Fibroblast of mammary gland (primary cell): ENCODE results near the gene IKZF2.

Source experiments
- DNase-seq: peaks from one replicate; pipeline ENCODE4 v3.0.0-alpha.2; 2010; ENCODE audit warnings: low read depth
- H3K4me3 ChIP-seq: 2 replicates; pipeline ENCODE4 v1.5.1; 2011; ENCODE audit warnings: low read depth, mild to moderate bottlenecking, low read length, moderate library complexity; ENCODE audit not compliant: control insufficient read depth
- CTCF ChIP-seq: conservative IDR thresholded peaks from 2 replicates; pipeline ENCODE4 v1.5.1; 2011; ENCODE audit warnings: low read depth, low read length, inconsistent platforms; ENCODE audit not compliant: control insufficient read depth, insufficient read depth

IKZF2 gene

GRCh38 chr2:213185147-213185822 is 33.9 kb upstream of the IKZF2 start:
- TF ChIP-seq CTCF, result no peak
- no peak for DNase-seq
- no peak overlapping the region for H3K4me3 ChIP-seq

GRCh38 chr2:213181712-213182111 is 30.3 kb upstream of the IKZF2 start:
- TF ChIP-seq CTCF, result no peak
- no peak for DNase-seq
- H3K4me3 ChIP-seq, result no peak overlapping the region

GRCh38 chr2:213177679-213178078 is 26.3 kb upstream of the IKZF2 start:
- no peak overlapping the region for H3K4me3 ChIP-seq
- no peak for TF ChIP-seq CTCF
- DNase-seq, result no peak

GRCh38 chr2:213175673-213176247 is 24.3 kb upstream of the IKZF2 start:
- no peak overlapping the region for H3K4me3 ChIP-seq
- DNase-seq, result no peak
- TF ChIP-seq CTCF, result no peak

GRCh38 chr2:213172641-213173040 is 21.2 kb upstream of the IKZF2 start:
- TF ChIP-seq CTCF, result no peak
- DNase-seq, result no peak
- no peak overlapping the region for H3K4me3 ChIP-seq

GRCh38 chr2:213171147-213171546 is 19.7 kb upstream of the IKZF2 start:
- TF ChIP-seq CTCF, result no peak

GRCh38 chr2:213167271-213167930 is 16.0 kb upstream of the IKZF2 start:
- H3K4me3 ChIP-seq, result no peak overlapping the region
- no peak for TF ChIP-seq CTCF
- peak; percentile 29 for DNase-seq

More at GRCh38 chr2:213171147-213171546, 19.7 kb upstream of the IKZF2 start:
- DNase-seq, result no peak
- no peak overlapping the region for H3K4me3 ChIP-seq
